Loucy (cell line): ENCODE measurements around the gene NUTM2D.
"Not testable (repeated sequence)": the region's sequence is repeated elsewhere in the genome, so short reads cannot be mapped to it uniquely, and the experiment has no call there.

ENCODE experiments used
- CTCF ChIP-seq: fragments of 200-600 bp; sonication (generic); conservative IDR thresholded peaks from 2 replicates; pipeline ENCODE4 v1.5.1; 2014; ENCODE audit warnings: mild to moderate bottlenecking, antibody characterized with exemption, low read length
- EZH2phosphoT487 ChIP-seq: fragments of 200-600 bp; IDR thresholded peaks from 2 replicates; pipeline ENCODE4 v1.6.1; 2018; ENCODE audit warnings: antibody characterized with exemption, mild to moderate bottlenecking, moderate library complexity, borderline replicate concordance

GRCh38 chr10:87357444-87357843, at the start of gene NUTM2D:
- not testable (repeated sequence) for TF ChIP-seq CTCF, EZH2phosphoT487
